Kidney epithelial cell (primary cell): ENCODE results near the gene NXPH2. TPM values are rescaled to one million over a fixed set of nuclear protein-coding genes. Genes with fewer than 3 reads are reported as not detected.
"Not testable (repeated sequence)": the region's sequence is repeated elsewhere in the genome, so short reads cannot be mapped to it uniquely, and the experiment has no call there.

Experiments used
- DNase-seq: peaks from one replicate; pipeline ENCODE4 v3.0.0-alpha.2; 2010; ENCODE audit warnings: low read depth
- H3K27me3 ChIP-seq: 2 replicates; pipeline ENCODE4 v1.6.0; 2011; ENCODE audit warnings: low read length; ENCODE audit not compliant: control insufficient read depth, insufficient read depth
- H3K36me3 ChIP-seq: 2 replicates; pipeline ENCODE4 v1.5.1; 2011; ENCODE audit warnings: low read length; ENCODE audit not compliant: control insufficient read depth, insufficient read depth
- H3K4me3 ChIP-seq: 2 replicates; pipeline ENCODE4 v1.5.1; 2011; ENCODE audit warnings: low read depth, mild to moderate bottlenecking, control low read depth, low read length
- total RNA-seq: library from RNA; depleted of rRNA; stranded (reverse); fragments of >200 nt; gene quantifications from 2 replicates; pipeline ENCODE4 v1.2.3, GENCODE V29; 2015
- TF ChIP-seq, protein P1 (sequence below): IDR thresholded peaks from 2 replicates; pipeline ENCODE4 v1.5.1; 2011; ENCODE audit warnings: mild to moderate bottlenecking, moderate library complexity, low read length, control low read depth, inconsistent platforms; ENCODE audit not compliant: insufficient read depth, poor library complexity, severe bottlenecking

NXPH2 gene
- total RNA-seq, 1 donor from 2014 or later = not detected

DNA sequence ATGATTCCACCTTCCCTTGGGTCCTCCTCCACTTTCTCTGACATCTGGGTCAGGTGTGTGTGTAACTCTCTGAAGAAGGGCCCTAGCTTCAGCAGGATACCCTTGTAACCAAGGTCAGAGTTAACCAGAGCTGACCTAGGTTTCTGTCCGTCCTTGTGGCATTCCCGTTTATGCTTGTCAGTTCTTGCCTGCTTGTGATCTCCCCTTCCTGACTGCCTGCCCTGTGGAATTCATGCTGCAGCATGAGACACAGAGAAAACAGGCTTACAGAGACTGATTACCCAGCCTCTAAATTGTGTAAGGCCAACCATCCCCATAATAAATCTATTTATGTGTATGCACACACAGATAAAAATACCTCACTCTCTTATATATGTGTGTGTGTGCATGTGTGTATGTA lies 22.8 kb downstream of the NXPH2 start:
- H3K4me3 ChIP-seq = no peak overlapping the region
- no peaks in the 10 kb centered on the region for H3K36me3 ChIP-seq
- no peak for DNase-seq
- no peaks in the 10 kb centered on the region for H3K27me3 ChIP-seq
- TF ChIP-seq, protein P1, sequence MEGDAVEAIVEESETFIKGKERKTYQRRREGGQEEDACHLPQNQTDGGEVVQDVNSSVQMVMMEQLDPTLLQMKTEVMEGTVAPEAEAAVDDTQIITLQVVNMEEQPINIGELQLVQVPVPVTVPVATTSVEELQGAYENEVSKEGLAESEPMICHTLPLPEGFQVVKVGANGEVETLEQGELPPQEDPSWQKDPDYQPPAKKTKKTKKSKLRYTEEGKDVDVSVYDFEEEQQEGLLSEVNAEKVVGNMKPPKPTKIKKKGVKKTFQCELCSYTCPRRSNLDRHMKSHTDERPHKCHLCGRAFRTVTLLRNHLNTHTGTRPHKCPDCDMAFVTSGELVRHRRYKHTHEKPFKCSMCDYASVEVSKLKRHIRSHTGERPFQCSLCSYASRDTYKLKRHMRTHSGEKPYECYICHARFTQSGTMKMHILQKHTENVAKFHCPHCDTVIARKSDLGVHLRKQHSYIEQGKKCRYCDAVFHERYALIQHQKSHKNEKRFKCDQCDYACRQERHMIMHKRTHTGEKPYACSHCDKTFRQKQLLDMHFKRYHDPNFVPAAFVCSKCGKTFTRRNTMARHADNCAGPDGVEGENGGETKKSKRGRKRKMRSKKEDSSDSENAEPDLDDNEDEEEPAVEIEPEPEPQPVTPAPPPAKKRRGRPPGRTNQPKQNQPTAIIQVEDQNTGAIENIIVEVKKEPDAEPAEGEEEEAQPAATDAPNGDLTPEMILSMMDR = no peak

DNA sequence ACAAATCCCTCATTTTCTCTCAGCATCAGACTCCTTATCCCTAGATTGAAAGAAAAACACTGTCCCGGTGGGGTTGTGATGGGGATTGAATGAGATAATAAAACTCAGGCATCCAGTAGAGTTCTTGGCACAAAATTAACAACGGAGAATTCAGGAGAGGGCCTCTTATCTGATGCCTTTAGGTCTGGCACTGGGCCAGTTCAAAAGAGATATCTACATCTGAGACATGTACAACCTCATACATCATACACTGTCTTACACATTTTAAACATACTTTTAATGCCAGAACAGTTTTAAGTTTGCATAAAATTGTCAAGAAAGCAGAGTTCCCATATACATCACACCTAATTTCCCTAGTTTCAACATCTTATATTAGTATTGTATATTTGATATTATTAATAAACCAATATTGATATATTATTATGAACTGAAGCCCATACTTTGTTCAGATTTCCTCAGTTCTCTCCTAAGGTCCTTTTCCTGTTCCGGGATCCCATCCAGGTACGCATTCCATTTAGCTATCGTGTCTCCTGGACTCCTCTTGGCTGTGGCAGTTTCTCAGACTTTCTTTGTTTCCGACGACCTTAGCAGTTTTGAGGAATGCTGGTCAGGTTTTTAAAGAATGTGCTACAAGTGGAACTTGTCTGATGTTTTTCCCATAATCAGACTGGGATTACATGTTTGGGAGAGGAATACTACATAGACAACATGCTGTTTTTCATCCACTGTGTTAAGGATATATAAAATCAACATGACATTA lies 27.8 kb downstream of the NXPH2 start:
- Histone ChIP-seq H3K4me3 (no peak overlapping the region), H3K36me3 (no peaks in the 10 kb centered on the region), H3K27me3 (no peaks in the 10 kb centered on the region)
- DNase-seq = no peak
- TF ChIP-seq, protein P1 = no peak

DNA sequence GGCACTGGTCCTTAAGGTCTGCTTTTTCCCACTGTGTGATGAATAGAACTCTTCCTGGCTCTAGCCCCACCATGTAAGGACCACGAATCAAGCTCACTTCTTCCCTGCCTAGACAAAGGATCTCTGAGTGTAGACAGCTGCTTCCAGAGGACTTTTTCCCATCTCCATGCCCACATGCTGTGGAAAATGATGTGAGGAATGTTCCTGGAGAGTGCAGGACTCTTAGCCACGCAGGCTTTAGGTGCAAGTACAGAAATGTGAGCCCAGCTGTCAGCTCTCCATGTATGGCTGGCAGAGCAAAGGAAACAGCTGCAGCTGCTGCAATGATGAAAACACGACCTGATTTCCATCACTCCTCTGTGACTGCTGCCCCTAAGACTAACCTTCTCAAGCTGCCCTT lies 35.5 kb downstream of the NXPH2 start:
- no peak for DNase-seq
- TF ChIP-seq, protein P1 = no peak
- H3K27me3 ChIP-seq = no peaks in the 10 kb centered on the region
- no peaks in the 10 kb centered on the region for H3K36me3 ChIP-seq
- H3K4me3 ChIP-seq = no peak overlapping the region

DNA sequence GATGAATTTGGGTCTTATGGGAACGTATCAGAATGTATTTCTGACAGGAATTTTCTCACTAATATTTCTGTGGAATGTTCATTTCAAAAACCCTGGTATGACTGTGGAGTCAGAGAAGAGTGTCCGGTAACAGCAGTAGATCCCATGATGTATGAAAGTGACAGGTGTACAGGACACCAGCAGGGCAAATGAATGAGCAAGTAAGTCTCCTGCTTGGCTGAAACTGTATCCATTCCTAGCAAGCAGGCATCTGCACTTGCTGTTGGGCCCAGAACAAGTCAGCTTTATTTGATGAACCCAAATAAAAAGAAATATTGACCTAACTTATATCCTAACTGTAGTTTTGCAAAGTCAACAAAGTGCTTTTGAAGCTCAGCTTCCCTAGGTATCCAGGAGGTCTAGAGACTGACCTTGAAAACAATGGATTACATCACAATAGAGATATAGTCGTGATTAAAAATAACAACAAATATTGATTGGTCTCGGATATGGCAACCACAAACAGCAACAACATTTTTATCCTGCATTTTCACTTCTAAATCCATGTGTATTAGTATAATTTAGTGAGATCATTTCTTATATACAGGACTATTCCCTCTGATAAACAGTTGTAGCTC lies 37.6 kb downstream of the NXPH2 start:
- TF ChIP-seq, protein P1 = no peak
- H3K4me3 ChIP-seq = no peak overlapping the region
- no peaks in the 10 kb centered on the region for H3K36me3 ChIP-seq
- no peaks in the 10 kb centered on the region for H3K27me3 ChIP-seq
- DNase-seq = no peak

DNA sequence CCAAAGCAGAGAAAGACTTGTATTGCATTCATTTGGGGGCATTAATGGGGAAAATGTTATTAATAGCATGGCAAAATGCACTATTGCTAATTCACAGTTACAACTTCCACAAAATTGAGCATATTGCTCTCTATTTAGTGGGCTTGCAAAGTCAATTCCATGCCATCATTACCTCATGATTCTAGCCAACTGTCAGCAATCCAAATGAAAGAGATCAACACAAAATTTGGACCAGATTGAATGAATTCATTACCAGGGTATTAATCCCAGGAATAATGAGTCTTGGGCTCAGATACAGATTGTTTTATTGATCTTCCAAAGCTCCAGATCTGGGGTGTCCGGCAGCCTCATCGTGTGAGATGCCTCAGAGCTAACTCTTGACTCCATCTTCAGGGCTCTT lies 38.3 kb downstream of the NXPH2 start:
- H3K4me3 ChIP-seq = no peak overlapping the region
- TF ChIP-seq, protein P1 = no peak
- DNase-seq = no peak
- H3K27me3 ChIP-seq = no peaks in the 10 kb centered on the region
- no peaks in the 10 kb centered on the region for H3K36me3 ChIP-seq

DNA sequence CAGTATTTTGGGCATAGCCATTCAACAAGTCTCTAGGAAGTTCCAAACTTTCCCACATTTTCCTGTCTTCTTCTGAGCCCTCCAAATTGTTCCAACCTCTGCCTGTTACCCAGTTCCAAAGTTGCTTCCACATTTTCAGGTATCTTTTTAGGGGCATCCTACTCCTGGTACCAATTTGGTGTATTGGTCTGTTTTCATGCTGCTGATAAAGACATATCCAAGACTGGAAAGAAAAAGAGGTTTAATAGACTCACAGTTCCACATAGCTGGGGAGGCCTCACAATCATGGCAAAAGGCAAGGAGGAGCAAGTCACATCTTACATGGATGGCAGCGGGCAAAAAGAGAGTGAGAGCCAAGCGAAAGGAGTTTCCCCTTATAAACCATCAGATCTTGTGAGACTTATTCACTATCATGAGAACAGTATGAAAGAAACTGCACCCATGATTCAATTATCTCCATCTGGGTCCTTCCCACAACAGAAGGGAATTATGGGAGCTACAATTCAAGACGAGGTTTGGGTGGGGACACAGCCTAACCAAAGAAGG lies 43.1 kb downstream of the NXPH2 start:
- not testable (repeated sequence) for H3K4me3 ChIP-seq, H3K27me3 ChIP-seq, H3K36me3 ChIP-seq, DNase-seq
